Ishikawa (cell line): ENCODE results near the gene MCRS1.

Experiments
- CEBPB ChIP-seq: IDR thresholded peaks from 2 replicates; pipeline ENCODE4 v1.6.1; 2012
- CREB1 ChIP-seq: IDR thresholded peaks from 2 replicates; pipeline ENCODE4 v1.6.1; 2012; ENCODE audit warnings: low read depth
- EGR1 ChIP-seq: IDR thresholded peaks from 2 replicates; pipeline ENCODE4 v1.6.1; 2012
- EP300 ChIP-seq: IDR thresholded peaks from 2 replicates; pipeline ENCODE4 v1.6.1; 2012; ENCODE audit warnings: borderline replicate concordance
- FOXM1 ChIP-seq: IDR thresholded peaks from 2 replicates; pipeline ENCODE4 v1.6.1; 2012; ENCODE audit warnings: low read depth, borderline replicate concordance
- MAX ChIP-seq: IDR thresholded peaks from 2 replicates; pipeline ENCODE4 v1.6.1; 2012
- NFIC ChIP-seq: IDR thresholded peaks from 2 replicates; pipeline ENCODE4 v1.6.1; 2012
- RAD21 ChIP-seq: IDR thresholded peaks from 2 replicates; pipeline ENCODE4 v1.6.1; 2012; ENCODE audit warnings: low read depth
- REST ChIP-seq: IDR thresholded peaks from 2 replicates; pipeline ENCODE4 v1.6.1; 2012; ENCODE audit warnings: low read depth, mild to moderate bottlenecking
- TAF1 ChIP-seq: IDR thresholded peaks from 2 replicates; pipeline ENCODE4 v1.6.1; 2012; ENCODE audit warnings: low read depth, mild to moderate bottlenecking
- TCF12 ChIP-seq: IDR thresholded peaks from 2 replicates; pipeline ENCODE4 v1.6.1; 2012; ENCODE audit warnings: low read depth
- TEAD4 ChIP-seq: IDR thresholded peaks from 2 replicates; pipeline ENCODE4 v1.6.1; 2012
- USF1 ChIP-seq: IDR thresholded peaks from 2 replicates; pipeline ENCODE4 v1.6.1; 2012
- YY1 ChIP-seq: IDR thresholded peaks from 2 replicates; pipeline ENCODE4 v1.6.1; 2012; ENCODE audit warnings: low read depth
- ZBTB7A ChIP-seq: IDR thresholded peaks from 2 replicates; pipeline ENCODE4 v1.6.1; 2012; ENCODE audit warnings: low read depth

The MCRS1 gene

GRCh38 chr12:49554266-49554665 is 13.7 kb downstream of the MCRS1 start:
- TF ChIP-seq RAD21 (no peak), ZBTB7A (no peak), TEAD4 (no peak), USF1 (no peak), MAX (no peak), TAF1 (no peak), EP300 (no peak), REST (no peak), TCF12 (no peak), NFIC (no peak), EGR1 (no peak), CEBPB (no peak), YY1 (no peak), FOXM1 (no peak), CREB1 (no peak)

GRCh38 chr12:49553512-49554088 is 14.3 kb downstream of the MCRS1 start:
- TF ChIP-seq REST = no peak
- TF ChIP-seq RAD21 = peak; percentile 84

- TF ChIP-seq MAX (no peak), CREB1 (no peak), RAD21 (no peak), ZBTB7A (no peak), EP300 (no peak), USF1 (no peak), REST (no peak), TAF1 (no peak), CEBPB (no peak), FOXM1 (no peak), NFIC (no peak), TEAD4 (no peak), TCF12 (no peak), YY1 (no peak), EGR1 (no peak)
Measured at GRCh38 chr12:49552899-49553298, 15.0 kb downstream of the MCRS1 start.

GRCh38 chr12:49552425-49552824 is 15.5 kb downstream of the MCRS1 start:
- TF ChIP-seq TCF12 = no peak
- TF ChIP-seq REST = no peak
- no peak for TF ChIP-seq TAF1
- TF ChIP-seq EGR1 = no peak
